K562 (cell line): ENCODE data around the gene TRIM69. TPM values are rescaled to one million over a fixed set of nuclear protein-coding genes. Genes with fewer than 3 reads are reported as not detected.

ENCODE experiments used
- BRD4 ChIP-seq: fragments of 200-600 bp; sonication (generic); IDR thresholded peaks from 2 replicates; pipeline ENCODE4 v1.6.1; 2017; ENCODE audit warnings: inconsistent platforms
- CEBPB ChIP-seq: fragments of 450-650 bp; IDR thresholded peaks from 2 replicates; pipeline ENCODE4 v1.6.1; 2016; ENCODE audit warnings: missing genetic modification characterization, missing compliant biosample characterization
- CHD2 ChIP-seq: IDR thresholded peaks from 2 replicates; pipeline ENCODE4 v1.6.1; 2011; ENCODE audit warnings: low read depth, low read length
- DPF2 ChIP-seq: fragments of 450-650 bp; IDR thresholded peaks from 2 replicates; pipeline ENCODE4 v1.6.1; 2016
- E2F8 ChIP-seq: fragments of 450-650 bp; IDR thresholded peaks from 2 replicates; pipeline ENCODE4 v1.7.1; 2018; ENCODE audit warnings: mild to moderate bottlenecking, low read depth; ENCODE audit not compliant: partially characterized antibody
- ELF1 ChIP-seq: fragments of 200-800 bp; sonication (Bioruptor generic); IDR thresholded peaks from 2 replicates; pipeline ENCODE4 v1.6.1; 2016; ENCODE audit warnings: missing genetic modification characterization, missing compliant biosample characterization
- ELF4 ChIP-seq: fragments of 450-650 bp; formaldehyde crosslinking; IDR thresholded peaks from 2 replicates; pipeline ENCODE4 v1.4.0; 2022; ENCODE audit warnings: missing genetic modification characterization
- GATAD2B ChIP-seq: fragments of 450-650 bp; IDR thresholded peaks from 2 replicates; pipeline ENCODE4 v1.6.1; 2017; ENCODE audit warnings: mild to moderate bottlenecking, borderline replicate concordance
- GTF2F1 ChIP-seq: IDR thresholded peaks from 2 replicates; pipeline ENCODE4 v1.6.1; 2011; ENCODE audit warnings: low read depth, low read length, improper control_type of control experiment
- IRF2 ChIP-seq: sonication (generic); formaldehyde crosslinking; IDR thresholded peaks from 2 replicates; pipeline ENCODE4 v1.8.1; 2022; ENCODE audit warnings: mild to moderate bottlenecking, missing genetic modification reagents
- MYBL2 ChIP-seq, 2 experiments: fragments of 450-650 bp in 1 of 2; sonication (generic) in 1 of 2; formaldehyde crosslinking in 1 of 2; IDR thresholded peaks; 2 replicates each; pipeline versions ENCODE4 v1.6.1 to v1.8.1; 2017 to 2022; ENCODE audit warnings: borderline replicate concordance in 1 of 2, inconsistent platforms in 1 of 2, low read depth in 1 of 2, mild to moderate bottlenecking in 1 of 2, missing genetic modification reagents in 1 of 2, moderate library complexity in 1 of 2
- NFIX ChIP-seq: fragments of 250-450 bp; sonication (Bioruptor Pico); IDR thresholded peaks from 2 replicates; pipeline ENCODE4 v1.4.0; 2020; ENCODE audit warnings: low read depth, mild to moderate bottlenecking, moderate library complexity
- SP2 ChIP-seq: IDR thresholded peaks from 2 replicates; pipeline ENCODE4 v1.6.1; 2011; ENCODE audit warnings: mild to moderate bottlenecking, low read depth, low read length, moderate library complexity; ENCODE audit not compliant: poor library complexity, severe bottlenecking; ENCODE audit errors: extremely low read depth
- UBTF ChIP-seq, 2 experiments: IDR thresholded peaks; 2 replicates each; pipeline ENCODE4 v1.6.1; 2012; ENCODE audit warnings: improper control_type of control experiment in 2 of 2, low read depth in 2 of 2, low read length in 2 of 2, borderline replicate concordance in 1 of 2
- XRCC4 ChIP-seq: IDR thresholded peaks from one replicate; pipeline ENCODE4 v1.6.1; 2011; ENCODE audit not compliant: insufficient read depth, insufficient read length; ENCODE audit errors: extremely low read depth
- ZNF124 ChIP-seq: sonication (generic); formaldehyde crosslinking; IDR thresholded peaks from 2 replicates; pipeline ENCODE4 v1.8.1; 2022; ENCODE audit warnings: missing genetic modification reagents
- ZNF133 ChIP-seq: fragments of 250-450 bp; sonication (Bioruptor Pico); IDR thresholded peaks from 2 replicates; pipeline ENCODE4 v1.4.0; 2020; ENCODE audit warnings: mild to moderate bottlenecking
- ZNF175 ChIP-seq: fragments of 200-800 bp; sonication (Bioruptor generic); IDR thresholded peaks from 2 replicates; pipeline ENCODE4 v1.6.1; 2016; ENCODE audit warnings: low read depth, mild to moderate bottlenecking, missing genetic modification characterization, missing compliant biosample characterization
- ZNF239 ChIP-seq: fragments of 250-450 bp; sonication (Bioruptor Pico); IDR thresholded peaks from 2 replicates; pipeline ENCODE4 v1.4.0; 2020; ENCODE audit warnings: mild to moderate bottlenecking
- ZNF24 ChIP-seq: fragments of 450-650 bp; IDR thresholded peaks from 2 replicates; pipeline ENCODE4 v1.6.1; 2016
- ZNF780A ChIP-seq: fragments of 250-450 bp; sonication (Bioruptor Pico); IDR thresholded peaks from 2 replicates; pipeline ENCODE4 v1.5.0; 2021; ENCODE audit warnings: mild to moderate bottlenecking
- ZNF830 ChIP-seq: fragments of 250-450 bp; sonication (Bioruptor Pico); IDR thresholded peaks from 2 replicates; pipeline ENCODE4 v1.5.0; 2021; ENCODE audit warnings: mild to moderate bottlenecking
- polyA plus RNA-seq, 8 experiments: library from polyadenylated mRNA; depleted of rRNA in 4 of 8; stranded (reverse) in 5 of 8; unstranded in 3 of 8; fragments of >200 nt; fragmentation: Nextera tagmentation in 2 of 8; fragmentation: Illumina TruSeq in 1 of 8; extraction: Ambion mirVana in 2 of 8; extraction: Trizol in 1 of 8; gene quantifications; 2 replicates each; pipeline versions ENCODE4 v1.2.1 to v1.2.3, GENCODE V29; 2011 to 2014; ENCODE audit warnings: inconsistent platforms in 1 of 8, missing spikeins in 1 of 8
- total RNA-seq, 7 experiments: library from RNA; depleted of rRNA in 6 of 7; stranded (reverse); fragments of >200 nt in 6 of 7; fragmentation: Illumina TruSeq in 2 of 7; extraction: Trizol in 2 of 7; gene quantifications; 2 replicates each; pipeline versions ENCODE4 v1.2.1 to v1.2.3, GENCODE V29; 2011 to 2021; ENCODE audit warnings: low replicate concordance in 1 of 7
- TF ChIP-seq, protein P1 (sequence below): sonication (generic); formaldehyde crosslinking; IDR thresholded peaks from 2 replicates; pipeline ENCODE4 v1.8.1; 2023; ENCODE audit warnings: mild to moderate bottlenecking, missing genetic modification reagents

Gene TRIM69
- total and polyA plus RNA-seq, 9 of the 15 experiments (the other 6 are each of a cell fraction or from before 2014, with no cell fraction given), result 1.0 to 4.3 (median 2.3) TPM

DNA sequence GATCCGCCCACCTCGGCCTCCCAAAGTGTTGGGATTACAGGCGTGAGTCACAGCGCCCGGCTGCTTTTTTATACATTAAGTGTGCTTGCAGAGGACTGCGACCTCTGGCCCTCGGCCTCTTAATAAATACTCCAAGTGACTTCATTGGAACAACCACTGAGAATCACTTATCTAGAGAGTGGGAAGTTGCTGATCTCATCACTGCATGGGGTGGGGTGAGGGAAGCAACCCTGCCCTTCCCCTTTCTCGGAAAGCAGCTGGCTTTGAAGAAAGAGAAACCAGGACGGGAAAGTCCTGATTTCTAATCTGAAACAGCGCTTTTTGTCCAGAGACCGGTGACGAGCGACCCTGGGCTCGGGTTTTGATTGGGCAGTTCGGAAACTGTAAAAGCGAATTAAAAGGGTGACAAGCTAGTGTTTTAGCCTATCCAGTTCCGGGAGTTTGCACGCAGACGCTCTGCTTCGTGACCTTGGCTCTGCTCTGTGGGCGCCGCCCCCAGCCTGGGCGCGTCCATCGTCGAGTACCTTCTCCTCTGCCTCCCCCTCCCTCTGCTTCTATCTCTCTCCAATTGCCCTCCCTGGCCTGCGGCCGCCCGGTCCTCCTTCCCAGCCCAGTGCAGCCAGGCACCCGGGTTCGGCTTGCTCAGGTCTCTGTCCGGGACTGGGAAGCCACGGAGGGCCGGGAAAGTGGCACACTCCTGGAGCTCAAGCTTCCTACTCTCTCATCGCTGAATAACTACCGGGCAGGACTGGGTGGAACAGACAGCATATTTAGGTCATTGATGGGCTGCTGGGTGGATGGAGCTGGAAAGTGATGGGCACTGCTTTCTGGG is 7.5 kb upstream of the TRIM69 start (continued):
- TF ChIP-seq ELF4 (CRISPR knock-in tag) (no peak), ELF1 (tag) (peak; percentile 76), CEBPB (tag) (no peak), ZNF133 (CRISPR knock-in tag) (no peak), ZNF239 (CRISPR knock-in tag) (no peak), SP2 (no peak), ZNF124 (CRISPR knock-in tag) (no peak), ZNF830 (no peak), ZNF175 (CRISPR knock-in tag) (peak; percentile 79; the same call in 1 of the 2 replicates), ZNF780A (no peak), DPF2 (peak; percentile 90), MYBL2 (IDR thresholded peaks at IDR 0.05; ENCODE audit: low read depth) (peak; percentile 63), MYBL2 (CRISPR knock-in tag; IDR thresholded peaks at IDR 0.05; ENCODE audit: borderline replicate concordance) (no peak), ZNF24 (no peak), CHD2 (no peak), UBTF (IDR thresholded peaks at IDR 0.05; ENCODE audit: borderline replicate concordance in 1 of 2, low read depth in 2 of 2, low read length in 2 of 2) (peak in 1 of 2 experiments; percentile 10; a peak in 1 of 4 replicates), XRCC4 (no peak), BRD4 (no peak), NFIX (CRISPR knock-in tag) (no peak), GATAD2B (peak; percentile 44; the same call in 1 of the 2 replicates), GTF2F1 (peak; percentile 89; the same call in 1 of the 2 replicates), IRF2 (CRISPR knock-in tag) (no peak), E2F8 (no peak)
- TF ChIP-seq, protein P1, sequence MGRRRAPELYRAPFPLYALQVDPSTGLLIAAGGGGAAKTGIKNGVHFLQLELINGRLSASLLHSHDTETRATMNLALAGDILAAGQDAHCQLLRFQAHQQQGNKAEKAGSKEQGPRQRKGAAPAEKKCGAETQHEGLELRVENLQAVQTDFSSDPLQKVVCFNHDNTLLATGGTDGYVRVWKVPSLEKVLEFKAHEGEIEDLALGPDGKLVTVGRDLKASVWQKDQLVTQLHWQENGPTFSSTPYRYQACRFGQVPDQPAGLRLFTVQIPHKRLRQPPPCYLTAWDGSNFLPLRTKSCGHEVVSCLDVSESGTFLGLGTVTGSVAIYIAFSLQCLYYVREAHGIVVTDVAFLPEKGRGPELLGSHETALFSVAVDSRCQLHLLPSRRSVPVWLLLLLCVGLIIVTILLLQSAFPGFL (CRISPR knock-in tag), result peak; percentile 89; the same call in 1 of the 2 replicates
